ACC112 (cell line): ENCODE measurements around the gene CENPX.

Experiments
- H2AFZ ChIP-seq: fragments of 200-600 bp; sonication (generic); one replicate; pipeline ENCODE4 v1.6.0; 2017; ENCODE audit warnings: antibody characterized with exemption, low read length; ENCODE audit not compliant: unreplicated experiment
- H3K27ac ChIP-seq: fragments of 200-600 bp; sonication (generic); 2 replicates; pipeline ENCODE4 v1.5.1; 2014; ENCODE audit warnings: low read depth, mild to moderate bottlenecking, antibody characterized with exemption, low read length, moderate library complexity
- H3K27me3 ChIP-seq: fragments of 200-600 bp; sonication (generic); 2 replicates; pipeline ENCODE4 v1.6.1; 2014; ENCODE audit warnings: mild to moderate bottlenecking, antibody characterized with exemption, low read length, moderate library complexity, mixed read lengths; ENCODE audit not compliant: insufficient read depth
- H3K36me3 ChIP-seq: fragments of 200-600 bp; sonication (generic); 2 replicates; pipeline ENCODE4 v1.6.1; 2016; ENCODE audit warnings: mild to moderate bottlenecking, antibody characterized with exemption, low read length, moderate library complexity, mixed read lengths; ENCODE audit not compliant: insufficient read depth
- H3K4me1 ChIP-seq: fragments of 200-600 bp; sonication (generic); one replicate; pipeline ENCODE4 v1.6.1; 2016; ENCODE audit warnings: low read length, mixed read lengths; ENCODE audit not compliant: insufficient read depth, unreplicated experiment, control insufficient read depth
- H3K4me3 ChIP-seq: fragments of 200-600 bp; sonication (generic); 2 replicates; pipeline ENCODE4 v1.5.1; 2014; ENCODE audit warnings: mild to moderate bottlenecking, low read depth, low read length
- H3K79me2 ChIP-seq: fragments of 200-600 bp; sonication (generic); one replicate; pipeline ENCODE4 v1.6.0; 2016; ENCODE audit warnings: low read length; ENCODE audit not compliant: control insufficient read depth, unreplicated experiment, insufficient read depth

Gene CENPX

GRCh38 chr17:82000803-82001570 lies 21.7 kb downstream of the CENPX start:
- Histone ChIP-seq H3K4me1 (peaks cover 30% of the 10 kb centered on the region), H2AFZ (no peak overlapping the region), H3K4me3 (no peak overlapping the region), H3K79me2 (no peaks in the 10 kb centered on the region), H3K27ac (no peak overlapping the region), H3K27me3 (no peaks in the 10 kb centered on the region), H3K36me3 (no peaks in the 10 kb centered on the region)

- no peak overlapping the region for H2AFZ ChIP-seq
- no peak overlapping the region for H3K27ac ChIP-seq
- H3K4me1 ChIP-seq: peaks cover 23% of the 10 kb centered on the region
- H3K4me3 ChIP-seq: no peak overlapping the region
- no peaks in the 10 kb centered on the region for H3K36me3 ChIP-seq
- no peaks in the 10 kb centered on the region for H3K27me3 ChIP-seq
- no peaks in the 10 kb centered on the region for H3K79me2 ChIP-seq
These were observed 22.5 kb downstream of the CENPX start for GRCh38 chr17:81999976-82000802.

- Histone ChIP-seq H3K4me3 (no peak overlapping the region), H3K27me3 (no peaks in the 10 kb centered on the region), H3K36me3 (no peaks in the 10 kb centered on the region), H3K27ac (no peak overlapping the region), H3K79me2 (no peaks in the 10 kb centered on the region), H3K4me1 (peaks cover 17% of the 10 kb centered on the region), H2AFZ (no peak overlapping the region)
These were observed 23.1 kb downstream of the CENPX start for GRCh38 chr17:81999587-81999975.

- Histone ChIP-seq H3K36me3 (no peaks in the 10 kb centered on the region), H3K4me1 (peaks cover 10% of the 10 kb centered on the region), H2AFZ (no peak overlapping the region), H3K27me3 (no peaks in the 10 kb centered on the region), H3K79me2 (no peaks in the 10 kb centered on the region), H3K4me3 (no peak overlapping the region), H3K27ac (no peak overlapping the region)
These were observed 23.8 kb downstream of the CENPX start for GRCh38 chr17:81998691-81999438.

- Histone ChIP-seq H3K27me3 (no peaks in the 10 kb centered on the region), H3K27ac (no peak overlapping the region), H3K79me2 (no peaks in the 10 kb centered on the region), H3K36me3 (no peaks in the 10 kb centered on the region), H2AFZ (no peak overlapping the region), H3K4me3 (no peak overlapping the region), H3K4me1 (peaks cover 6% of the 10 kb centered on the region)
These were observed 24.5 kb downstream of the CENPX start for GRCh38 chr17:81998212-81998611.

- Histone ChIP-seq H3K36me3 (no peaks in the 10 kb centered on the region), H2AFZ (no peak overlapping the region)
These were observed 25.8 kb downstream of the CENPX start for GRCh38 chr17:81996757-81997441.

GRCh38 chr17:81996232-81996756 lies 26.4 kb downstream of the CENPX start:
- Histone ChIP-seq H3K27me3 (no peaks in the 10 kb centered on the region), H3K79me2 (no peaks in the 10 kb centered on the region), H3K27ac (no peak overlapping the region), H3K4me1 (peaks cover 8% of the 10 kb centered on the region), H3K36me3 (no peaks in the 10 kb centered on the region), H2AFZ (no peak overlapping the region), H3K4me3 (no peak overlapping the region)

More at GRCh38 chr17:81996757-81997441, 25.8 kb downstream of the CENPX start:
- Histone ChIP-seq H3K27ac (no peak overlapping the region), H3K79me2 (no peaks in the 10 kb centered on the region), H3K27me3 (no peaks in the 10 kb centered on the region), H3K4me1 (peaks cover 4% of the 10 kb centered on the region), H3K4me3 (no peak overlapping the region)

GRCh38 chr17:81995463-81996231 lies 27.0 kb downstream of the CENPX start:
- H3K27ac ChIP-seq: no peak overlapping the region
- H3K27me3 ChIP-seq: no peaks in the 10 kb centered on the region
- H3K36me3 ChIP-seq: no peaks in the 10 kb centered on the region
- peaks cover 8% of the 10 kb centered on the region for H3K4me1 ChIP-seq
- no peaks in the 10 kb centered on the region for H3K79me2 ChIP-seq
- H2AFZ ChIP-seq: no peak overlapping the region
- H3K4me3 ChIP-seq: no peak overlapping the region

GRCh38 chr17:81994593-81995462 lies 27.9 kb downstream of the CENPX start:
- Histone ChIP-seq H2AFZ (no peak overlapping the region), H3K27me3 (no peaks in the 10 kb centered on the region), H3K27ac (no peak overlapping the region), H3K79me2 (no peaks in the 10 kb centered on the region), H3K4me1 (peaks cover 8% of the 10 kb centered on the region), H3K36me3 (no peaks in the 10 kb centered on the region), H3K4me3 (no peak overlapping the region)
